C1 segment of cervical spinal cord (tissue), 14 donors: Measurements from ENCODE around the gene CHRND.
"Not testable (repeated sequence)": the region's sequence is repeated elsewhere in the genome, so short reads cannot be mapped to it uniquely, and the experiment has no call there.

Experiments used
- DNase-seq, 14 donors: peaks; one replicate each; lab custom pipeline; 2025; lab: John Stamatoyannopoulos, UW

Gene CHRND

DNA sequence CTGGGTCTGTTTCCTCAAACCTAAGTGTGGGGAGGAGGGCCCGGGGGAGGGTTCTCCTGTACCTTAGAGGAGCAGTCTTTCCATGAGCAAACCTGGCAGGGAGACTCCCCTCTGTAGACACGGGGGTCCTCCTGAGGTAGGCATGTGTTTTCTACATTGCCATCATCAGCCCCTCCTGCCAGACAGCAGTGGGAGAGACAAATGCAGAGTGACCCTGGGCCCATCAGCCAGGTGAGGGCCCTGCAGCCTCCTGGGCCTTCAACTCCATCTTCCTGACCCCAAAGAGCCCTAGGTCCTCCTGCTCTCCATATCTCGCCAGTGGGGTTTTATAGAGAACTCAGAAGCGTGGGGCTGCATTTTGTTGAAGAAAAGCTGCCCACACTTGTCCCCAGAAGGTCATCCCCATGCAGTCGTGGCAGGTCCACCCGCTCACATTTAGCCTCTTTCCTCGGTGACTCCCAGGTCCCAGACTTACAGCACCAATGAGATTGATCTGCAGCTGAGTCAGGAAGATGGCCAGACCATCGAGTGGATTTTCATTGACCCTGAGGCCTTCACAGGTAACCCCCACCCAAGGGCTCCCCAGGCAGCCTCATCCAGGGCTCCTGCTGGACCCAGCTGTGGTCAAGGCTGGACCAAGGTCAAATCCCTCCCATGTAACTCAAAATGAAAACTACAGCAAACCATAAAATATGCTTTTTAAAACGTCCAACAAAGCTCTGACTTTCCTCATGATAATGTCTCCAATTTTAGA is 16.2 kb downstream of the CHRND start:
- no peak for DNase-seq

DNA sequence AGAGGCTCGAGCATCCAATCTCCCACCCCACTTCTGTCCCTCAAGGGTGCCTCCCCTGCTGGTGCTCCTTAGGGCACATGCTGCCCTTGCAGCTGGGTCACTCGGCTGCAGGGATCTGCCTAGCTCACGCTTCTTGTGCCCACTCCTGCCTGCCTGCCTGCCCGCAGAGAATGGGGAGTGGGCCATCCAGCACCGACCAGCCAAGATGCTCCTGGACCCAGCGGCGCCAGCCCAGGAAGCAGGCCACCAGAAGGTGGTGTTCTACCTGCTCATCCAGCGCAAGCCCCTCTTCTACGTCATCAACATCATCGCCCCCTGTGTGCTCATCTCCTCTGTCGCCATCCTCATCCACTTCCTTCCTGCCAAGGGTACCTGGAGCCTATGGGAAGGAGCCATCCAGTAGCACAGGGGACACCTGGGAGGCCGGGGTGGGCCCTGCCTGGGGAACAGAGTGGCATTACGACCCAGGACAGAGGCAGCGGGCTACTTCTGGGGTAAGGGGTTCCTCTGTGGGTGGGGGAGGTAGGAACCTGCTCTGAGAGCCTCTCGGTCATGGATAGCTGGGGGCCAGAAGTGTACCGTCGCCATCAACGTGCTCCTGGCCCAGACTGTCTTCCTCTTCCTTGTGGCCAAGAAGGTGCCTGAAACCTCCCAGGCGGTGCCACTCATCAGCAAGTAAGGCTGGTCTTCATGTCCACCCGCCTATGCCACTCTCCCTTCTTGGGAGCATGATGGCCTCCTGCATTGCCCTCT is 16.9 kb downstream of the CHRND start:
- no peak for DNase-seq

DNA sequence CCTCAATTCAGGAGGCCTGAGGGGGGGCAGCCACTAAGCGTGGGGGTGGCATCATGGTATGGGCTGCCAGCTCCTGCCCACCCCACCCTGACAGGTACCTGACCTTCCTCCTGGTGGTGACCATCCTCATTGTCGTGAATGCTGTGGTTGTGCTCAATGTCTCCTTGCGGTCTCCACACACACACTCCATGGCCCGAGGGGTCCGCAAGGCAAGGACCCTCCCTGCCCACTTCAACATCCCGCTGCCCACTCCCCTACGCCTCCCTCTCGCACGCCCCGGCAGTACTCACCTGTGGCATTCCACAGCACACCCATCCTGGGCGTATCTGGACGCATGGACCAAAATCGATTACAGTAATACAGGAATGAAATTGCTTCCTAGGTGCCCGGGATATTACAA is 17.5 kb downstream of the CHRND start:
- no peak for DNase-seq

DNA sequence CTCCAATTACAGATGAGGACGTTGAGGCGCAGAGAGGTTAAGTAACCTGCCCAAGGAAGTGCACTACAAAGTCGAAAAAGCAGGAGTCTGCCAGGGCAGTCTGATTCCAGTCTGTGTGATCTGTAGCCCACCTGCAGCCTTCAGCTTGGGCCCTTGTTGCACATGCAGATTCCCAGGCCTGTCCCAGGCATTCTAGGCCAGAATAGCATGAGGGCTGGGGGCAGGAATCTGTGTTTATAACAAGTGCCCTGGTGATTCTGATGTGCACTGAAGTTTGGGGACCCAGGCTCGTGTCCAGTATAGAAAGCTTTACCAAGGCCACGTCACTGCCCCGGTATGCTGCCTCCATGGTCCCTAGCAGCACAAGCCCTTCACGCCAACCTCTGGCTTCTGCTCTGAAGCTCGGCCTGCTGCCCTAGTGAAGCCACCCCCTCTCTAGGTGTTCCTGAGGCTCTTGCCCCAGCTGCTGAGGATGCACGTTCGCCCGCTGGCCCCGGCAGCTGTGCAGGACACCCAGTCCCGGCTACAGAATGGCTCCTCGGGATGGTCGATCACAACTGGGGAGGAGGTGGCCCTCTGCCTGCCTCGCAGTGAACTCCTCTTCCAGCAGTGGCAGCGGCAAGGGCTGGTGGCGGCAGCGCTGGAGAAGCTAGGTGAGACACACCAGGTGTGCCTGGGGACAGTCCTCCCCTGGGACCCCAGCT is 18.1 kb downstream of the CHRND start:
- DNase-seq = no peak

DNA sequence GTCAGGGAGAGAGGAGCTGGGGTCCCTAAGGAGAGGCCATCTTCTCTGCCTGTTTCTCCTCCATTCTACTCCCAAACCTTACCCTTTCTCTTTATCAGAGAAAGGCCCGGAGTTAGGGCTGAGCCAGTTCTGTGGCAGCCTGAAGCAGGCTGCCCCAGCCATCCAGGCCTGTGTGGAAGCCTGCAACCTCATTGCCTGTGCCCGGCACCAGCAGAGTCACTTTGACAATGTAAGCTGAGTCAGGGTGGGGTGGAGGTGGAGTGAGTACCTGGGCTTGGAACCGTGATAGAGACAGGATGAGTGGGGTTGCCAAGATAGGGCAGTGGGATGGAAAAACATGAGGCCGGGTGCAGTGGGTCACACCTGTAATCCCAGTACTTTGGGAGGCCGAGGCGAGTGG is 18.7 kb downstream of the CHRND start:
- DNase-seq = no peak

DNA sequence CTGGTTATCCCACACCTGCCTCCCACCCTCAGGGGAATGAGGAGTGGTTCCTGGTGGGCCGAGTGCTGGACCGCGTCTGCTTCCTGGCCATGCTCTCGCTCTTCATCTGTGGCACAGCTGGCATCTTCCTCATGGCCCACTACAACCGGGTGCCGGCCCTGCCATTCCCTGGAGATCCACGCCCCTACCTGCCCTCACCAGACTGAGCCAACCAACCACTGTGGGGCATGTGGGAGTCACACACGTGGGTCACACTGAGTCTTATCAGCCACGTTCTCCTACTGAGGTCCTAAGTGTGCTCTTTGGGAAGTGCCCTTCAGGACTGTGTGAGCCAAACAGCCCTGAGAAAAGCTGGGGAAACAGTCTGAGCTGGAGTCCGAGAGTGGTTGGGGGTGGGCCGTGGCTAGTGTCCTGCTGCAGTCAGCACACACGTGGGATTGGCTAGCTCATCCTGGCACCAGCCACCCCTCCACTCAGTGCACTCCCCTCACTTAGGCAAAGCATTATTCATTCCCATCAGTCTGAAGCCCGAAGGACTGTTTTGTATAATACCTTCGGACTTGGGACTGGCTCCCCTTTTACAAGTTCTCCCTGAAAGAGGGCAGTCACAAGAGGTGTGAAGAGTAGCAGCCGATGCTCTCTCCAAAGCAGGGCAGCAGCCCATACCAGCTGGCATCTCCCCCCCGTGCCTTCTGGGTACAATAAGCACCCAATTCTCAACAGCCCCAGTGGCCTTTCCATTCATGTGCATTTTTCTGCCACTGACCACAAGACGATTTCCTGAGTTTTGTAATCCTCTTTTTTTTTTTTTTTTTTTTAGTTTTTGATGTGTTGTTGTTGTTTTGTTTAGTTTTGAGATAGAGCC is 19.8 kb downstream of the CHRND start:
- DNase-seq = peak in 1 of 14 donors; percentile 22

DNA sequence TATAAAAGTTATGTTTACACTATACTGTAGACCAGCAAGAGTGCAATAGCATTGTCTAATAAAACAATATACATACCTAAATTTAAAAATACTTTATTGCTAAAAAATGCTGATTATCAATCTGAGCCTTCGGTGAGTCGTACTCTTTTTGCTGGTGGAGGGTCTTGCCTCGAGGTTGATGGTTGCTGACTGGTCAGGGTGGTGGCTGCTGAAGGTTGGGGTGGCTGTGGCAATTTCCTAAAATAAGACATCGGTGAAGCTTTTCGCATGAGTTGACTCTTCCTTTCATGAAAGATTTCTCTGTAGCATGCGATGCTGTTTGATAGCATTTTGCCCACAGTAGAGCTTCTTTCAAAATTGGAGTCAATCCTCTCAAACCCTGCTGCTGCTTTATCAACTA is 22.0 kb downstream of the CHRND start:
- DNase-seq = no peak

DNA sequence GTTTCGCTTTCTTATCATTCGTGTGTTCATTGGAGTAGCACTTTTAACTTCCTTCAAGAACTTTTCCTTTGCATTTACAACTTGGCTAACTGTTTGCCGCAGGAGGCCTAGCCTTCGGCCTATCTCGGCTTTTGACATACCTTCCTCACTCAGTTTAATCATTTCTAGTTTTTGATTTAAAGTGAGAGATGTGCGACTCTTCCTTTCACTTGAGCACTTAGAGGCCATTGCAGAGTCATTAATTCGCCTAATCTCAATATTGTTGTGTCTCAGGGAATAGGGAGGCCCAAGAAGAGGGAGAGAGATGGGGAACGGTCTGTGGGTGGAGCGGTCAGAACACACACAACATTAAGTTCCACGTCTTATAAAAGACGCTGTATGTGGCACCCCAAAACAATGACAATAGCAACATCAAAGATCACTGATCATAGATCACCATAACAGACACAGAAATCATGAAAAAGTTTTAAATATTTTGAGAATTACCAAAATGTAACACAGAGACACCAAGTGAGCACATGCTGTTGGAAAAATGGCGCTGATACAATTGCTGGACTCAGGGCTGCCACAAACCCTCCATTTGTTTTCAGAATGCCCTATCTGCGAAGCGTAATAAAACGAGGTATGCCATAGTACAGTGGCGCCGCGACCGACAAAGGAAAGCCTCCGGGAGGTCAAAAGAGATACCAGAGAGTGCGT is 23.8 kb downstream of the CHRND start:
- DNase-seq = no peak

DNA sequence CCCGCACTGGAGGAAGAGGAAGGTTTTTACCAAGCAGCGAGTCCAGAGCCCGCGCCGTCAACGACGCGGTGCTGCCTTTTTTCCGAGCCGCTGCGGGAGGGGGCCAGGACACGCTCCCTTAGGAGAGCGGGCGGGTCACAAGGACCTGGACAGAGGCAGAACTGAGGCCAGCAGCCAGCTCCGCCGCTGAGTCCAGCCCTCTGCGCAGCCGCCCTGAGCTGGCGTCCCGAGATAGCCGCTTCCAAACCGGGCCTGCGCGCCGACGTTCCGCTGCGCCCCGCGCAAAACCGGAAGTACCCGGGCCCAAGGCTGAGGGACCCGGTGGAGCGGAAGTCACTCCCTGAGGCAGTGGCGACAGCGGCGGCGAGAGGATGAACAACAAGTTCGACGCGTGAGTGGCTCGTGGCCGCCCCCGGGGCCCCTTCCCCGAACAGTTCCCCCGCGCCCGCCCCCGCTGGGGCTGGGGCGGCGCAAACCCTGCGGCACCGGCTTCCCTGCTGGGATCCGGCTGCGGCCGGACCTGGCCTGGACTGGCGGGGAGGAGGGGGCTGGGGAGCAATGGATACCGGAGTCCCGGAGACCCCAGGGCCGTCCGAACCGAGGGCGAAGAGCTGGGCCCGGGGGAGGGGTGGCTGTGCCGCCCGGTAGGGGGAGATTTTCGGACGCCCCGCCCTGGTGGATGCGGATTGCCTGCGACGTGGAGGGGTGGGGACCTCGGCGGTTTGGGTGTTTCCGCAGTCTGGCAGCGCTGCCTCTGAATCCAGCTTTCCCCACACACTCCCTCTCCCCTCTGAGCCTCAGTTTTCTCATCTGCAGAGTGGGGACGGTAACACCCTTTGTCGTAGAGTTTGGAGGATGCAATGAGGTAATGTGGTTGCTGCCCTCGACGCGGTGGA is 24.6 kb downstream of the CHRND start, which contains the start of the genes EIF4E2 and TIGD1:
TSS of gene EIF4E2 (plus strand) at position 336 of the 896 bp plus-strand sequence. CDS start at position 372, 36 bp downstream.
TSS of gene TIGD1 (minus strand) at position 204 of the 896 bp plus-strand sequence. CDS start 675 bp downstream, outside the sequence.
- DNase-seq = peak; percentile 49 to 97 (median 94)

DNA sequence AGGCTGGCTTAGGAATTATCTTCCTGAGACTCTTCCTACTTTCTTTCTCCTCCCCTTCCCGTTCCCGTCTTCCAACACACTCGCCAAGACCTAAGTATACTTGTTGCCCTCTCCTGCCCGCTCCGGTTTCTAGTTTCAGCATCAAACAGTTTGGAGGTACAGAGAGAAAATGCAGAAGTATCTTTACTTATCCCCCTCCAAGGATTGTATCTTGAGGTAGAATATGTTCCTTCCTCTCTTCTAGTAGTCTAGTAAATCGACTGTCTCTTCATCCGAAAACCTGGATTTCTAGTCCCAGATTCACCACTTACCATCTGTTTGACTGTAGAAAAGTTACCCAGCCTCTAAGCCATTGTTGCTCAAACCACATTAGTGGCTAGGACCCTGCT is 25.3 kb downstream of the CHRND start:
- DNase-seq = no peak

DNA sequence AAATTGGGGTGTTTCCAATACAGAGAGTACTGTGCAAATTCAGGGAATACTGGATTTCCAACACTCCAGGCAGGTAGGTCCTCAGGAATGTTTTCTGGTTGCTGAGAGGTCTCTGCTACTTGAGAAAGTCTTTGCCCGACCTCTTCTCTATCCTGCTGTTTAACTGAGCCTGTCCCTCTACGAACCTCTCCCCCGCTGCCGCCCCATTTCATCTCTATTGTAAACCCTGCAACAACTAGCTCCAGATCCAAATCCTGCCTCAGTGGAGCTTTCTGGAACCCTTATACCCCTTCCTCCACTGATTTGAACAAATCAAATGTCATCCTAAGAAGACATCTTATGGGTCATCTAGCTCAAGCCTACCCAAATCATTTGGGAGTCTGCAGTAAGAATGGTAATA is 25.8 kb downstream of the CHRND start:
- DNase-seq = no peak

DNA sequence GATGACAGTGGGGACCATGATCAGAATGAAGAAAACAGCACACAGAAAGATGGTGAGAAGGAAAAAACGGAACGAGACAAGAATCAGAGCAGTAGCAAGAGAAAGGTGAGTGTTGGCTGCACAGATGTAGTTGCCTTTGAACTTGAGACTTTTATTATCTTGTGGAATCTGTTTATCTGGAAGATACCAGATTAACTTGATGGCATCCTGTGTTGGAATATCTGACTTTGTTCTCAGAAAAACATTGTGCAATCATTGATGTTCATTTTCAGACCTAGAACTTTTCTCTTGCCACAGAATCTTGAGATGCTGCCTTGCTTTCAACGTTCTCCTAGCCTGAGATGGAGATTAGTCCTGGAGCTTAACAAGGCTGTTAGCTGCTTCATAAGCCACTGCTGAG is 30.5 kb downstream of the CHRND start:
- no peak for DNase-seq

DNA sequence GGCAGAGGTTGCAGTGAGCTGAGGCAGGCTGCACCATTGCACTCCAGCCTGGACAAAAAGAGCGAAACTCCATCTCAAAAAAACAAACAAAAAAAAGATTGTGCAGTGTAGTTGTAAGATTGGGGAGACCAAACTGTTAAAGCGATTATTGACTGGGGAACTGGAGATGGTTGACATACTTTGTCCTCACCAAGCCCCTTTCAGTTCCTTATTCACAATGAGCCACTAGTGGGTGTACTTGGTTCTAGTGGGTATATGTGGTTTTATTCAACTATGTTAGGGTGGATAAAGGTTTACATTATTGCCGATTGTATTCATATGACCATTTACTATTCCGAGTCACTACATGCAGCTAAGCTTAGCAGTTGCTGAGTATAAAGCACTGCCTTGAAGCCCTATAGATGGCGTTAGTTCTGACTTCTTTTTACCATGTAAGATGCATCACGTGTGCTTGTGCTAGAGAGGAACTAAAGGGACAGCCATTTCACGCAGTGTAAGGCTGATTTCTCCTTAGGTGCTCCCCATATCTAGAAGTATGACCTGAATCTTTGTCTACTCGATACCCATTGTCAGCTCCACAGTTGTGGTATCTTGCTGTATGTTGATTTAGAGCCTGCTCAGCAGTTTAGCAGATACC is 36.7 kb downstream of the CHRND start:
- no peak for DNase-seq

DNA sequence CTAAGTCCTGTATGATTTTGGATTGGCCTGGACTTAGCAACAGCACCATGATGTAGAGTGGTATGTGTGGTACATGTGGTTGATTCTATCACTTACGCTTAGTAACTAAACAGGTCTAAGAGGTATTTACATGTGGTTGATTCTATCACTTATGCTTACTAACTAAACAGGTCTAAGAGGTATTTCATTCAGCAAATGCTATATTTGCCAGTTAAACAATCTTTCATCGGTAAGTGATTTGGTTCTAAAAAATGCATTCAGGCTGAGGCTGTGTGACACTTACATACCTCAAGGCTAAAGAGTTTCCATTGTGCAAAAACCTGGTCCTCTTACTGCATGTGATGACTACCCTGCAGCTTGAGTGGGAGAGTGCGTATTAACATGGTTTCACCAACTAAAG is 37.6 kb downstream of the CHRND start:
- no peak for DNase-seq

DNA sequence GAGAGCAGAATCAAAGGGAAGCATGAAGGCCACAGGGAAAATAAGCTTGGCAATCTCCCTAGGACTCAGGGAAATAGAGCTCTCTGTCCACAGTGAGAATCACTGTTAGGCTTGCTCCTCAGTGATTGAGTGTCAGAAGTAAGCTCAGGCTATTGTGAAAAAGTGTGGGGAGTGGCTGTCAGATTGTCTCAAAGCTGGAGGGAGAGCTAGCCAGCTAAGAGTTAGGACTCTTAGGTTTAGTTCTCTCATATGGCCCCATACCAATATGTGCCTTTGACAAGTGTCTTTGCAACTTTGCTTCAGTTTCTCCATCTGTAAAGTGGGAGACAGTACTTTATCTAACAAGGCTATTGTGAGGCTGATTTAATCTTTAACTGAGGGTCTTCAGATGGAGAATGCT is 41.8 kb downstream of the CHRND start:
- no peak for DNase-seq

DNA sequence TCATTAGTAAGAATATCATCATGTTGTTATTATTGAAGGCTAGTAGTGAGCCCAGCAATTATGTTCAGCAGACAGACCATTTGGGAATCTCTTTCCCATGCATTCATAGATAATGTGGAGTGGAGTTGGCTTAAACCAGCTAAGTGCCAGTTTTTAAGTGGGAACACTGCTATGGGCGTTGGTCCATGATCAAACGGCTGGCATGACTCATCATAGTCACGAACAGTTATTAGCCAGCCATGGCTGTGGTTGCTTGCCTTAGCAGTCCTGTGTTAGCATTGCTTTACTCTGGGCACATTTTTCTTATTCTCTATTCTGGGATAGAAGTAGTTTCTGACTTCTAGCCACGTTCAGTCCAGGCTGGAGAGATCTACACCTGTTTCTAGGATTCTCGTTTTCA is 42.2 kb downstream of the CHRND start:
- no peak for DNase-seq

DNA sequence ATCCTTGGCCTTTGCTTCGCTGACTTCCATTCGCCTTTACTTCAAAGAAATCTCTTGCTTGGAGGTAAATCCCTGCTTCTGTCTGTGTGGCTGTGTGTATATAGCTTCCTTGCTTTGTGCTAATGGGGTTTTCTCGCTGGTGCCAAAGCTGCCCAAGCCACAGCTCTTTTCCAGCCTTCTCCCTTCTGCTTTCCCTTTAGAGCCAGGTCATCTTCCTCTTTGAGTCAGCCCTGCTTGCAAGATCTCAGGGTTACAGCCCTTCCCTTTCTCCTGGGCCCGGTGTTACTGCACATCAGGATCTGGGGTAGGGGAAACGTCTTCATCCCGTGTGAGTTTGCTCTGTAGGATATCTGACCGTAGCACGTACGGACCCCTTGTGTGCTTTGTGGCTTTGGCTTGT is 43.6 kb downstream of the CHRND start:
- no peak for DNase-seq

DNA sequence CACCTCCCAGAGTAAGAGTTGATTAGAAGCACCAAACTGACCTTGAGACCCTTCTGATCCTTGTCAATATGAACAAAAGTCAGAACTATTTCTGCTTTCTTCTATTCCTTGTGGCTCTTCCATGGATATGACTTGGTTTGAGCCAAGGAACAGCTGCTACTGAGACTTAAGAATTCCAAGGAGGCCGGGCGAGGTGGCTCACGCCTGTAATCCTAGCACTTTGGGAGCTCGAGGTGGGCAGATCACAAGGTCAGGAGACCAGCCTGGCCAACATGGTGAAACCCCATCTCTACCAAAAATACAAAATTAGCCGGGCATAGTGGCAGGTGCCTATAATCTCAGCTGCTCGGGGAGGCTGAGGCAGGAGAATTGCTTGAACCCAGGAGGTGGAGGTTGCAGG is 44.5 kb downstream of the CHRND start:
- DNase-seq = not testable (repeated sequence)

DNA sequence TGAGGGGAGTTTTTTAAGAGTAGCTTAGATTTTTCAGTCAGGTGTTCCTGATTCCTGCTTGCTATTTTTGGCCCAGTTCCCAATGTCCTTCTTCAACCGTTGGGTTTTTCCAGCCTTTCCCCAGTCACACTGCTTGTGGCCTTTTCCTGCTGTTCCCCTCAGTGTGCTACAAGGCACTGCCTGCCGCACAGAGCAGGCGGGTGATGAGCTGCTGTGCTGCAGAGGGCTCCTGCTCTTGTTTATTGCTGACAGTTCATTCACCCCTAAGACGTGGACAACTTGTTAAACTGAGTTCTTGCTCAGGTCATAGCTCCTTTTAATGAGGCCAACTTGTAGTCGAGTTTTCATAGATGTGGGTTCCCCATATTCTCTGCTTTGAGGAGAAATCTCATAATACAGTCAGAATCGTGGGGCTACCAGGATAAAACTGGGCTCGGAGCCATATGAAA is 45.1 kb downstream of the CHRND start:
- DNase-seq = peak in 2 of 14 donors; percentile 16 to 27
